ENCODE results near the gene PLEKHG3. TPM values are rescaled to one million over a fixed set of nuclear protein-coding genes. Genes with fewer than 3 reads are reported as not detected.

PLEKHG3 gene
- total RNA-seq, 2 donors from 2014 or later: 54.6 to 58.1 TPM

DNA sequence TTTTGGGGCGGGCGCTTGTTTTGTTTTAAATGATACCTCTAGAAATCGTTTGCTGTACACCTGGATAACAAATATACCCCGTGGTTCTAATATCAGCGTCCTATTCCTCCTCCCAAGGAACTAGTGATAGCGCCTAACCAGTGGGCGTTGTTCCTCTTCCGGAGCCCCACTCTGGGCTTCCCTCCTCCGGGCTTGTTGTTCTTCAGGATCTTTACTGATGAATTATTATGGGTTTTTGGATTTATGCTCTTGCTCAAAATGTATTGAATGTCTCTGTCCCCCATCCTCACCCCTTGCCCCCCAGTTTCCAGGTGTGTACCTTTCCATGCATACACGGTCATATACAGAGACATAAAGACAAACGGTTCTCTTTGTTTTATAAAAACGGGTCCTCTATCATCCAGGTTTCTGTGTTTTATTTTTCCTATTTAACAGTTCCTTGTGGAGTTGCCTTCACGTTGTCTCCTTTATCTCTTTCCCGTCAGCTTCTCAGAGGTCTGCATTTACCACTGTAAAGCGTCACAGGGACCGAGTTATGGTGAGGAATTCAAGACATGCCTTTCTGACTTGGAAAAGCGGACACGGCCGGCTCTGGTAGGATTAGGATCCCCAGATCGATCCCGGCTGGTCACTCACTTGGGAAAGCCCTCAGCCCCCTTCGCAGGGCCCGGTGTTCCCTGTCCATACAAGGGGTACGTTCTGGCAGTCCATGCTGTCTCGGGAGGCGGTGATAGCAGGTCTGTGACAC lies 655 bp upstream of the PLEKHG3 start:
- intact Hi-C loops (cut with DNase I): no loop called here
- no peak for DNase-seq (ENCODE audit: low spot score)

DNA sequence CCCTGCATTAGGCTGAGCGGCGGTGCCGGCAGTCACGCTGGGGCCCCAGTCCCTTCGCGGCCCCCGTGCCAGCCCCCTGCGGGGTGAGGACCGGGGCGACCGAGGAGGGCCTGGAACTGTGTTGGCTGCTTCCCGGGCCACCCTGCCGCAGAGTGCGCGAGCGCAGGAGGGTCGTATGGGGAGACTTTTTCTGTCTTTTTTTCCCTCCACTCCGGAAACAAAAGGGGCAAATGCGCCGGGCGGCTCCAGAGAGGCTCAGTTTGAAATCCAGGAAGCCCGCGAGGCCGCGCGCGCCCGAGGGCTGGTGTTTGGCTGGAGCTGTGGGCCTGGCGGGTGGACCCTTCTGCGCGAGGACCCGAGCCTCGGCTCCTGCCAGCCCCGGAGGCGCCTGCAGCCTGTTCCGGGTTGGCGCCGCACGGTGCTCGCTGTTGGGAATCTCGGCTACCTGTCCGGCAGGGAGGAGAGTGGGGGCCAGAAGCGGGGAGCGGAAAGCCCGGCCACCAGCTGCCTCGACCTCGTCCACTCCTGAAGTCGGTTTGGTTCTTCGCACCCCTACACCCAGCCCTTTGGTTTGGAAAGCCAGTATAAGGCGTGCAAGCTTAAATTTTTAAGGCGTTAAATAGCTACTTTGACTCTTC lies 638 bp downstream of the PLEKHG3 start:
- intact Hi-C loops (cut with DNase I): no loop called here
- DNase-seq (ENCODE audit: low spot score): peak; percentile 84

GRCh38 chr14:64705381-64706118 lies 1.3 kb downstream of the PLEKHG3 start:
- DNase-seq (ENCODE audit: low spot score): peak; percentile 84
- intact Hi-C loops (cut with DNase I): no loop called here

- DNase-seq (ENCODE audit: low spot score): no peak
- intact Hi-C loops (cut with DNase I): no loop called here
Measured at GRCh38 chr14:64706119-64706592, 1.9 kb downstream of the PLEKHG3 start.

DNA sequence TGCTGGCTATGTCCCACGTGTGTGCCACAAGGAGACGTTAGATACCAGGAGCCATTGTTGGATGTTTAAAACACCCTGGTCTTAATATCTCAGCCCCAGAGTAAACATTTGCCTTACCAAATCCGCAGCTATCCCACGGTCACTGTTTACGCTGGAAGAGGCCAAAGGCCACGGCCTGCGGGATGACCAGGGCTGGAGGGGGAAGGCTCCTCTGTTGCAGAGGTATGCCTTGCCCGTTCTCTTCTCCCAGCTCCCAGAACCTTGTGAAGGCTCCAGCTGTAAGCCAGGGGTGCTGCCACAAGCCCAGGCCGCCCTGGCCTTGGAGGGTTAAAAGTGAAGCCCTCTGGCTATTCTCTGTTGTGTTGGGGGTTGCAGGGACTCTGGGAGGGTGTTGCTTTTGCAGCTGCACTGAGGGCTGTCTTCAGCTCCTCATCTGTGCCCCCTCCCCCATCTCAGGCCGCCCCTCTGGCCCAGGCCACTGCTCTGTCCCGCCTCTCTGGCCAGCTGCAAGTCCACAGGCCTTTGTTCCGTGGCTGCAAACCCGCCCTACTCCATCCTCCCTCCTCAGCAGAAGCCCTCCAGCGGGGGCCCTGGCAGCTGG lies 2.5 kb downstream of the PLEKHG3 start:
- intact Hi-C loops (cut with DNase I): no loop called here
- no peak for DNase-seq (ENCODE audit: low spot score)

DNA sequence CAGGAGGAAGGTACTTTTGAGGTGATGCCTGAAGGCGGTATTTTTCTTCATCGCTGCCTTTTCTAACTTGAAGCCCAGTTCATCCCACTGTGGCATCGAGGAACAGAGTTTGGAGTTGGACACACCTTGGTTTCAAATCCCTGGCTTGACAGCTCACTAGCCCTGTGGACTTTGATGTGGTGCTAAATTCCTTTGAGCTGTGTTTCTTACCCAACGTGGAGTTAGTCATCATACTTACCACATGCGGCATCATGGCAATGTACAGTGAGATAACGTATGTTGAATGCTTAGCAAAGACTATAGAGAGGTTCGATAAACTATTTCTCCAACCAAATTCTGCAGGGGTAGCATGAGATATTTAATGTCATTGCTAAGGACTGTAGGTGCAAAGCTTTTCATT lies 3.4 kb downstream of the PLEKHG3 start:
- intact Hi-C loops (cut with DNase I): no loop called here
- DNase-seq (ENCODE audit: low spot score): no peak

DNA sequence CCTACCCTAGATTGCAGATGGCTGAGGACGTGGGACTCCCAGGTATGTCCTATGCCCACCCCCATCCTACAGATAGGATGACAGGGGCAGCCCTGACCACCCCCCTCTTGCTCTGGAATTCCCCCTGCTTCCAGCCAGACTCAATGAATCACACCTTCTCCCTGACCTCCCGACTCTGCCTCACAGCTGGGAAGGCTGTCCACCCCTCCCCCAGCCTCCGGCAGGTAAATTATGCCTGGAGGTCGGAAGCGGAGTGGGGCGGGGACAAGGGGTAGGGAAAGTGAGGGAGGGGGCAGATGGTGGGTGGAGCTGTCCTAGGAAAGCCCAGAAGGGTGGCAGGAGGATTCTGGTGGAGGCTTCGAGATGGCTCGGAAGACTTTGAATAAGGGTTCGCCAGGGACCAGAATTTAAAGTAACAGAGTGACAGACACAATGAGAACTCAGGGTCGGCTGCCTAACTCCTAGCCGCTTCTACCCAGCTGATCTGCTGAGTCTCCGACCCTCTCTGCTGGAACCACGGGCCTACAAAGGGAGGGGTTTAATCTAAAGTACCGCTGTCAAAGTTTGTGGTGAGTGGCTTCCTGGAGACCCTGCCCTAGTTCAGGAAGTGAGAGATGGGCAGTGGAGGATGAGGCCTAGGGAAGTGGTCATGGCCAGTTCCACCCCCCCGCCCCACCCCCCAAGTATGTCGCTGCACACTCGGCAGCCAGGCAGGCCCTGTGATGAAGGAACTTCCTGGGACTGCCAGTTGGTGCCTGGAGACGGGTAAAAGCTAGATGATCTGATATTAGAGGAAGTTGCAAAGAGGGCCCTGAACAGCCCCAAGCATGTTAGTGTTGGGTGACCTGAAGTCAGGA lies 4.2 kb downstream of the PLEKHG3 start:
- DNase-seq (ENCODE audit: low spot score): no peak
- intact Hi-C loops (cut with DNase I): no loop called here

- intact Hi-C loops (cut with DNase I): no loop called here
- no peak for DNase-seq (ENCODE audit: low spot score)
Measured at GRCh38 chr14:64709126-64709525, 4.9 kb downstream of the PLEKHG3 start.

DNA sequence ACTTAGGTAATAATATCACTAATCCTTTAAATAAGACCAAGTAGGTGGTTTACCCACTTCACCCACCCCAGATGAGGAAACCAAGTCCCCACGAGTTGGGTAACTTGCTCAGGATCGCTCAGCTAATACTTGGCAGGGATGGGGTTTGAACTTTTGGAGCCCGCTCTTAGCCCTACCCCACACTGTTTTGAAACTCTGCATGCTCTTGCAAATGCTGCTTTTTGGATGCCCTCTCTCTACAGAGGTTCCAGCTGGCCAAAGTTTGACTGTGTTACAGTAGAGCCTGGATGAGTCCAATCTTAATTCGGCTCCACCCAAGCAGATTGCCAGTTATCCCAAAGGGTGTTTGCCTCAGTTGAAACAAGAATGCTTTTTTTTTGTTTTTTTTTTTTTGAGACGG lies 6.8 kb downstream of the PLEKHG3 start:
- intact Hi-C loops (cut with DNase I): no loop called here
- DNase-seq (ENCODE audit: low spot score): no peak

- DNase-seq (ENCODE audit: low spot score): no peak
- intact Hi-C loops (cut with DNase I): no loop called here
Measured at GRCh38 chr14:64713677-64714076, 9.5 kb downstream of the PLEKHG3 start.

GRCh38 chr14:64714432-64715025 lies 10.3 kb downstream of the PLEKHG3 start:
- DNase-seq (ENCODE audit: low spot score): no peak
- intact Hi-C loops (cut with DNase I): no loop called here

DNA sequence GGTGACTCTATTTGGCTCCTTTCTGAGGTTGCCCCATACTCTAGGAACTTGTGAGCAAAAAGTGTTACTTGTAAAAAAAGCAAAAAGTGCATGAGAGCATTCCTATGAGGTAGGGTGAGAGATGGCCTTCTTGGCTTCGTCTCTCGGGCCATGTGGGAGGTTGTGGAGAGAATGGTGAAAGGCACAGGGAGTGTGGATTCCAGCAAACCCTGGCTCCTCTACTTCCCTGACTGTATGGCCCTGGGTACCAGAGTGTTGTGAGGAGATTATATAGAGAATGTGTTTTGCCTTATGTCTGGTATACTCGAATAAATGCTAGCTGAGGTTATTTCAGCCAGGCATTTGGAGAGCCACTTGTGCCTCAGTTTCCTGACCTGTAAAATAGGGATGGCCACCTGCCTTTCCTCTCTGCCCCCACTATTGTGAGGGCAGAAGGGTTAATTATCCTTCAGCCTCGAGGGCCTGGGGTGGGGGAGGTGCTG lies 11.0 kb downstream of the PLEKHG3 start:
- no peak for DNase-seq (ENCODE audit: low spot score)

GRCh38 chr14:64715628-64716412 lies 11.6 kb downstream of the PLEKHG3 start:
- intact Hi-C loops (cut with DNase I): no loop called here
- DNase-seq (ENCODE audit: low spot score): no peak

More for the DNA sequence above, 11.0 kb downstream of the PLEKHG3 start:
- intact Hi-C loops (cut with DNase I): no loop called here

- no peak for DNase-seq (ENCODE audit: low spot score)
- intact Hi-C loops (cut with DNase I): no loop called here
Measured at GRCh38 chr14:64717870-64718269, 13.6 kb downstream of the PLEKHG3 start.

DNA sequence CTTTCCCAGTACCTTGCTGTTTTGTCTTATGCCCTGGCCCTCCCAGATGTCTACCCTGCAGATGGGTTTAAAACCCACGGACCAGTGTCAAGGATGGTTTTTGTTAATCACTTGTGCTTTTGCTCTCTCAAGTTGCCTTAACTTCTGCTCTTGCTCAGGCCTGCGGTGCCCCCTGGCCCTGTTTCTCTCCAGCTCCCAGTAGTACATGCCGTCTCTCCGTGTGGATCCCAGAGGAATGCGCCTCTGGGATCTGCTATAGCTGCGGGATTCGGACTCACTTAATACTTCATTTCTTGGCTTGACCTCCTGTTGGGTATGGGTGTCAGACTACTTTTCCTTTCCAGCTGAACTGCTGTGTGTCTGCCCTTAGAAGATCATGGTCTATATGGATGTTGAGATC lies 14.5 kb downstream of the PLEKHG3 start:
- intact Hi-C loops (cut with DNase I): no loop called here
- no peak for DNase-seq (ENCODE audit: low spot score)

DNA sequence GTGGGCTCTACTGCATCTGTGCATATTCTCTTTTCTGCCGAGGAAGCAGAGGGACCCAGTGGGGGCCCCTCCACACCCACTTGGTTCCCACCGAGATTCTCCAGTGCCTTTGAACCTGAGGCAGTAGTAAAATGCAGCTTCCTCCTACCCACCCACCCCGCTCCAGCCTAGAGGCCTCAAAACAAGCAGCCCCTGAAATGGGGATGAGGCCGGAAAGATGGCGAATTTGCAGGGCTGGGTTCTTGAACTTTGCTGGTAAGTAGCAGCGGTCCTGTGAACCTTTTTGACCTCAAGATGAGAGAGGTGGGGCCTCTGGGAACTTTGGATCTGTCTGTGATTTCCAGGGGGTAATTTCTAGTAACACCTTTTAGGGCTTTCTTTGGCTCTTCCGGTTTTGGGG lies 15.4 kb downstream of the PLEKHG3 start:
- no peak for DNase-seq (ENCODE audit: low spot score)
- intact Hi-C loops (cut with DNase I): no loop called here

DNA sequence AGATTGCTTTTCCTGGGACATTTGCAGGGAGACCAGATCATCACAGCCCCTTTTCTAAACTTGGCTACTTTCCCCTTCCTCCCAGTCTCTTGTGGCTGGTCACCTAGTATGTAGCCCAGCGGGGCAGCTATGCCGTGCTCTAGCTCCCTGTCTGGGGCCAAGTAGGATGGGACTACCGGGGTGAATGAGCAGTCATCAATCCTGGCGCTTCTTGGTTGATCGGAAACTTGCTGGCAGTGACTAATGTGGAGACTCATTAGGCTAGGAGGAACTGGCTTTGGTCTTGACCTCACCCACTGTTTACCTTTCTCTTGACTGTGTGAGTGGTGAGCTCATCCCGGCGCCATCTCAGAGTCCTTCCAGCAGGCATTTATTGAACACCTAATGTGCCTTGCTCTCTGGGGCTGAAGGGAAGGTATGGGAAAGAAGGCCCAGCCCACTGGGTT lies 15.9 kb downstream of the PLEKHG3 start:
- intact Hi-C loops (cut with DNase I): no loop called here
- no peak for DNase-seq (ENCODE audit: low spot score)

DNA sequence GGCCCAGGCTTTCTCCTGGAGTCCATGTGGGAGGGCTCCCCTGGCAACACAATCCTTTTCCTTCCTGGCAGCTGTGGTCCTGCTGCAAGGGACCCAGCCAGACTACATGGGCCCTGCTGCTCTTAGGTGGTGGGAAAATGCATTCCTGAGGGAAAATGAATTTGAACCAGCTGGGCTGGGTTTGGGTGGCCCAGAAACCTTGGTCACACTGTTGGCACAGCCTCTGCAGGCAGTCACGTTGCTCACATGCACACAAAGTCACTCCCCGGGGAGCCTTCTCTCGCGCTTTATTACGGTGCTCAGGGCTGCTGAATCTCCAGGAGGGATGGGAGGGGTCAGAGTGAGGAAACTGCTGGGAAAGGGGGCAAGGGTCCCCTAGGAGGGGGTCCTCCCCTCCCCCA lies 17.2 kb downstream of the PLEKHG3 start:
- peak; percentile 90 for DNase-seq (ENCODE audit: low spot score)
- intact Hi-C loops (cut with DNase I): no loop called here

Measured in posterior vena cava (tissue), 2 donors.